Activated CD4-positive, alpha-beta T cell treated with anti-CD3 and anti-CD28 coated beads for 36 hours (primary cell): ENCODE data around the gene RBM47. TPM values are rescaled to one million over a fixed set of nuclear protein-coding genes. Genes with fewer than 3 reads are reported as not detected.
A peak's percentile ranks its signal among the peaks of the same experiment; 100 is the strongest.
"Not testable (repeated sequence)": the region's sequence is repeated elsewhere in the genome, so short reads cannot be mapped to it uniquely, and the experiment has no call there.

Experiments
- ATAC-seq: fragments of 200-7000 bp; cut with Tn5 transposase; one replicate; pipeline ENCODE4 v1.10.0; 2021; ENCODE audit warnings: mild to moderate bottlenecking, moderate library complexity
- CTCF ChIA-PET: fragments of 350-600 bp; sonication (Branson Sonifier 250); formaldehyde crosslinking; loops from one replicate; lab custom pipeline; 2021; ENCODE audit warnings: antibody characterized with exemption; lab: Charles Lee
- POLR2A ChIA-PET: fragments of 350-600 bp; sonication (Branson Sonifier 250); formaldehyde crosslinking; loops from one replicate; lab custom pipeline; 2021; ENCODE audit warnings: antibody characterized with exemption, inconsistent platforms; lab: Charles Lee
- DNase-seq: peaks from one replicate; pipeline ENCODE4 v3.0.0-alpha.2; 2020
- H3K27ac Mint-ChIP-seq: one replicate; pipeline ENCODE4 v1.8.0; 2021; ENCODE audit warnings: mixed read lengths
- H3K27me3 Mint-ChIP-seq: one replicate; pipeline ENCODE4 v1.8.0; 2021; ENCODE audit warnings: mixed read lengths
- H3K36me3 Mint-ChIP-seq: one replicate; pipeline ENCODE4 v1.8.0; 2021; ENCODE audit warnings: low read depth, mixed read lengths
- H3K4me1 Mint-ChIP-seq: one replicate; pipeline ENCODE4 v1.8.0; 2021; ENCODE audit warnings: mixed read lengths
- H3K4me3 Mint-ChIP-seq: one replicate; pipeline ENCODE4 v1.8.0; 2021; ENCODE audit warnings: mild to moderate bottlenecking, moderate library complexity, mixed read lengths
- H3K9me3 Mint-ChIP-seq: one replicate; pipeline ENCODE4 v1.8.0; 2021; ENCODE audit warnings: low read depth, mixed read lengths
- intact Hi-C, 2 experiments: fragments of 100-400 bp; cut with DNase I in 1 of 2; cut with micrococcal nuclease in 1 of 2; formaldehyde crosslinking; loops; one replicate each; pipeline versions ENCODE4 v1.14.2 to v1.15.1; 2022 to 2024; cut with DNase I, micrococcal nuclease
- total RNA-seq, 2 experiments: library from RNA; stranded (reverse); gene quantifications; one replicate each; pipeline ENCODE4 v1.2.3, GENCODE V29; 2021

The RBM47 gene
- total RNA-seq, 2 experiments from 2014 or later, result 3.2 to 4.4 TPM

GRCh38 chr4:40559585-40560465 lies 69.8 kb downstream of the RBM47 start:
- Mint-ChIP-seq H3K27me3 (no peaks in the 10 kb centered on the region), H3K4me3 (no peak overlapping the region), H3K27ac (no peak overlapping the region), H3K9me3 (no peaks in the 10 kb centered on the region), H3K4me1 (peaks cover 7% of the 10 kb centered on the region), H3K36me3 (no peaks in the 10 kb centered on the region)
- POLR2A ChIA-PET, result no interaction called here
- ATAC-seq (peak; percentile 36), DNase-seq (no peak)
- CTCF ChIA-PET, result no interaction called here
- intact Hi-C loops, result loop anchor here in 1 of 2 experiments (10.0 kb wide), 1 partner anchor 95 kb away; no protein-coding TSS in a partner anchor

DNA sequence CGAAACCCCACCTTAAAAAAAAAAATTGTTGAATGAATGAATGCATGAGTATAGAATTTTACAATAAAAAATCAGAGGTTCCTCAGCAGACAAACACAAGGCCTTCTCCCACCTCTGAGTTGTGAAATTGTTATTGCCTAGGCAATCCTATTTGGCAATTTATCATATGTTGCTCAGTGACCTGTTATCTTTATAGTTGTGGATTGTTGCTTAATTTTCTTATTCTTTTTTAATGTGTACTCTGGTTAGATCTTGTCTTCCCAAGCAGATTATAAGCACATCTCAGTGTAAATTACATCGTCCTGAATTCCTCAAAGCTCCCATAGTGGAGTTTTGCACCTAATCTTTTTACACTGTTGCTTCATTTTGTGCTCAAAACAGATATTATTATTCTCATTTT lies 71.9 kb downstream of the RBM47 start:
- Mint-ChIP-seq H3K4me3 (no peak overlapping the region), H3K27ac (no peak overlapping the region), H3K4me1 (peaks cover 11% of the 10 kb centered on the region), H3K27me3 (no peaks in the 10 kb centered on the region), H3K9me3 (no peaks in the 10 kb centered on the region), H3K36me3 (no peaks in the 10 kb centered on the region)
- ChIA-PET POLR2A (no interaction called here), CTCF (no interaction called here)
- intact Hi-C loops, result loop anchor here in 1 of 2 experiments (10.0 kb wide), 1 partner anchor 93 kb away; no protein-coding TSS in a partner anchor
- no peak for ATAC-seq
- DNase-seq, result no peak

- peaks cover 32% of the 10 kb centered on the region for H3K4me1 Mint-ChIP-seq
- ChIA-PET CTCF (no interaction called here), POLR2A (no interaction called here)
- no peaks in the 10 kb centered on the region for H3K9me3 Mint-ChIP-seq
- no peaks in the 10 kb centered on the region for H3K27me3 Mint-ChIP-seq
- DNase-seq, result no peak
- intact Hi-C loops, result loop anchor here in 1 of 2 experiments (10.0 kb wide), 1 partner anchor 91 kb away; no protein-coding TSS in a partner anchor
- ATAC-seq, result no peak
- no peaks in the 10 kb centered on the region for H3K36me3 Mint-ChIP-seq
- no peak overlapping the region for H3K4me3 Mint-ChIP-seq
- H3K27ac Mint-ChIP-seq, result no peak overlapping the region
Measured at GRCh38 chr4:40555176-40555900, 74.3 kb downstream of the RBM47 start.

DNA sequence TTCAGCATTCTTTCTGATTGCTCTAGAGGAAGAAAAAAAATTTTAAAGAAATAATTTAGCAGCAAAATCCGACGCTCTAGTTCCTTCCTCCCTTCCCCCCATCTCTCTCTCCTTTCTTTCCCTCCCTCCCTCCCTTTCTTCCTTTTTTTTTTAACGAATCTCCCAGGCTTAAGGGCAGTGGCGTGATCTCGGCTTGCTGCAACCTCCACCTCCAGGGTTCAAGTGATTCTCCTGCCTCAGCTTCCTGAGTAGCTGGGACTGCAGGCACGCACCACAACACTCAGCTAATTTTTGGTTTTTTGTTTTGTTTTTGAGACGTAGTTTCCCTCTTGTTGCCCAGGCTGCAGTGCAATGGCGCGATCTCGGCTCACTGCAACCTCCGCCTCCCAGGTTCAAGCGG lies 75.0 kb downstream of the RBM47 start:
- H3K4me3 Mint-ChIP-seq, ATAC-seq, H3K36me3 Mint-ChIP-seq, DNase-seq, H3K9me3 Mint-ChIP-seq, H3K27ac Mint-ChIP-seq, H3K27me3 Mint-ChIP-seq, POLR2A ChIA-PET: not testable (repeated sequence)
- CTCF ChIA-PET, result interaction anchor here (0.6 kb wide), 1 partner anchor 319 kb away, joined by 4 read pairs; no protein-coding TSS in a partner anchor
- intact Hi-C loops, result loop anchor here in 1 of 2 experiments (5.0 to 10.0 kb wide), 2 partner anchors 90 to 168 kb away; no protein-coding TSS in a partner anchor
- peaks cover 26% of the 10 kb centered on the region for H3K4me1 Mint-ChIP-seq

- H3K27ac Mint-ChIP-seq, result no peak overlapping the region
Measured at GRCh38 chr4:40553995-40554394, 75.7 kb downstream of the RBM47 start.

GRCh38 chr4:40552536-40552935 lies 77.1 kb downstream of the RBM47 start:
- intact Hi-C loops, result loop anchor here in 1 of 2 experiments (5.0 to 10.0 kb wide), 2 partner anchors 88 to 170 kb away; no protein-coding TSS in a partner anchor
- Mint-ChIP-seq H3K27ac (no peak overlapping the region), H3K4me3 (no peak overlapping the region), H3K27me3 (no peaks in the 10 kb centered on the region), H3K4me1 (peaks cover 25% of the 10 kb centered on the region), H3K36me3 (no peaks in the 10 kb centered on the region), H3K9me3 (no peaks in the 10 kb centered on the region)
- POLR2A ChIA-PET, result no interaction called here
- DNase-seq (no peak), ATAC-seq (no peak)
- CTCF ChIA-PET, result interaction anchor here (1.5 kb wide), 1 partner anchor 169 kb away, joined by 4 read pairs; no protein-coding TSS in a partner anchor

More at GRCh38 chr4:40553995-40554394, 75.7 kb downstream of the RBM47 start:
- no peaks in the 10 kb centered on the region for H3K9me3 Mint-ChIP-seq
- ChIA-PET POLR2A (no interaction called here), CTCF (interaction anchor here (0.6 kb wide), 2 partner anchors 319 to 363 kb away, joined by 3 to 4 read pairs; no protein-coding TSS in a partner anchor)
- H3K4me3 Mint-ChIP-seq, result no peak overlapping the region
- ATAC-seq, result no peak
- intact Hi-C loops, result loop anchor here in 1 of 2 experiments (5.0 to 10.0 kb wide), 2 partner anchors 89 to 168 kb away; no protein-coding TSS in a partner anchor
- no peaks in the 10 kb centered on the region for H3K36me3 Mint-ChIP-seq
- DNase-seq, result no peak
- no peaks in the 10 kb centered on the region for H3K27me3 Mint-ChIP-seq
- H3K4me1 Mint-ChIP-seq, result peaks cover 25% of the 10 kb centered on the region

GRCh38 chr4:40551568-40552136 lies 78.0 kb downstream of the RBM47 start:
- CTCF ChIA-PET, result interaction anchor here (0.7 to 1.5 kb wide), 2 partner anchors 12 to 170 kb away, joined by 3 to 4 read pairs; no protein-coding TSS in a partner anchor
- ATAC-seq (peak; percentile 76), DNase-seq (peak; percentile 66)
- intact Hi-C loops, result loop anchor here (1.0 to 10.0 kb wide), 4 partner anchors 87 to 171 kb away; no protein-coding TSS in a partner anchor
- POLR2A ChIA-PET, H3K27me3 Mint-ChIP-seq, H3K36me3 Mint-ChIP-seq, H3K9me3 Mint-ChIP-seq: not testable (repeated sequence)
- Mint-ChIP-seq H3K27ac (peak overlapping the region; percentile 52), H3K4me3 (peak overlapping the region; percentile 55), H3K4me1 (peaks cover 27% of the 10 kb centered on the region)

DNA sequence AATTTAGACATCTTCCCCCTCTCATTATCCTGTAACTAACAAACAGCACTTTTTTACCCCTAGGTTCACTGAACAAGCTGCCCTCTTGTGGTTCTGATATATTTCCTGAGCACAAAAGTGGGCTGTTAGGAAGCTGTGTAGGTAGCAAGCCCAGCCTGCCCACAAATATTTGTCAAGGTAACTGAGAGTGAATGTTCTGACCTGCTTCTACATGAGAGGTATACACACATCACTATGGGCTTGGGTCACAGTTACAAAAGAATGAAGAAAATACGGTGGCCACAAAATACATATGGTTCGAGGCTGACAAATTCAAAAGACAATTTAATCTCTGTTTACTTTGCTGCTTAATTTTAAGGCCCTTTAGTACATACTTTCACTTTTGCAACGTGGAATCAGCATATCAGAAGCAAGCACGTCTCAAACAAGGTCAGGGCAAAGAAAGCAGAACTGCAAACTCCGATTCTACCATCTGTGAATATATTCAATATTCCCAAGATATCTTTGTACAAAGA lies 78.7 kb downstream of the RBM47 start:
- DNase-seq (peak; percentile 20), ATAC-seq (peak; percentile 48)
- Mint-ChIP-seq H3K27ac (peak overlapping the region; percentile 52), H3K4me1 (peaks cover 27% of the 10 kb centered on the region), H3K9me3 (no peaks in the 10 kb centered on the region), H3K36me3 (no peaks in the 10 kb centered on the region), H3K4me3 (peak overlapping the region; percentile 55), H3K27me3 (no peaks in the 10 kb centered on the region)
- POLR2A ChIA-PET, result interaction anchor here (0.6 kb wide), 2 partner anchors 12 to 893 kb away, joined by 3 to 4 read pairs; no protein-coding TSS in a partner anchor
- CTCF ChIA-PET, result interaction anchor here (0.6 to 0.7 kb wide), 2 partner anchors 725 to 1627 kb away, joined by 4 read pairs; no protein-coding TSS in a partner anchor
- intact Hi-C loops, result loop anchor here (1.0 to 10.0 kb wide), 4 partner anchors 86 to 171 kb away; no protein-coding TSS in a partner anchor

DNA sequence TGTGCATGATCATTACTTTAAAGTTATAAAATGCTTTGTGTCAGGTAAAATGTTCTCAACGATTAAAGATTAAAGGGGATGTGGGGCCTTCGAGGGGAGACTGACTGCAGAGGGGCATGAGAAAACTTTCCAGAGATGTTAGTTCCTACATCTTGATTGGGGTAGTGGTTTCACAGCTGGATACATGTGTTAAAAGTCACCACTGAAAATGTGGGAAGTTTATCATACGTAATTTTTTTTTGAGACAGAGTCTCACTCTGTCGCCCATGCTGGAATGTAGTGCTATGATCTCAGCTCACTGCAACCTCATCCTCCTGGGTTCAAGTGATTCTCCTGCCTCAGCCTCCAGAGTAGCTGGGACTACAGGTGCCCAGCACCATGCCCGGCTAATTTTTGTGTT lies 79.5 kb downstream of the RBM47 start:
- CTCF ChIA-PET, result no interaction called here
- Mint-ChIP-seq H3K4me1 (peaks cover 27% of the 10 kb centered on the region), H3K27ac (no peak overlapping the region), H3K27me3 (no peaks in the 10 kb centered on the region), H3K9me3 (no peaks in the 10 kb centered on the region), H3K4me3 (no peak overlapping the region), H3K36me3 (no peaks in the 10 kb centered on the region)
- ATAC-seq, result no peak
- intact Hi-C loops, result loop anchor here in 1 of 2 experiments (5.0 to 10.0 kb wide), 2 partner anchors 85 to 172 kb away; no protein-coding TSS in a partner anchor
- DNase-seq, result no peak
- POLR2A ChIA-PET, result interaction anchor here (0.6 kb wide), 1 partner anchor 892 kb away, joined by 3 read pairs; no protein-coding TSS in a partner anchor

DNA sequence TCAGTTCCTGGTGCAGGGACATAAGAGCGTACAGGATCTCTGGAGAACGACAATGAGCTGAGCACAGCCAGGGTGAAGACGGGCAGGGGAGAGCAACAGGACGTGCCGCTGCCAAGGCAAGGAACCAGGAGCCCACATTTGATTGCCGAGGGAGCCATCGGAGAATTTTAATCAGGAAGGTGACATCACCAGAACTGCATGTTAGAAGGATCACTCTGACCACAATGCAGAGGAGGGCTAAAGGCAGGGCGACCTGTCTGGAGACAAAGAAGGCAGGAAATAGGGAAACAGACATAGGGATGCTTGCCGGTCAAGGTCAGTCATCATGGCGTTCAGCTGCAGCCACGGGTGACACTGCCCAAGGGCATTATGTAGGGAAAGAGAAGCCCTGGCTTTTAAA lies 81.4 kb downstream of the RBM47 start:
- DNase-seq (no peak), ATAC-seq (no peak)
- H3K4me3 Mint-ChIP-seq, result no peak overlapping the region
- peaks cover 24% of the 10 kb centered on the region for H3K4me1 Mint-ChIP-seq
- ChIA-PET POLR2A (no interaction called here), CTCF (no interaction called here)
- H3K27me3 Mint-ChIP-seq, result no peaks in the 10 kb centered on the region
- no peak overlapping the region for H3K27ac Mint-ChIP-seq
- intact Hi-C loops, result no loop called here
- H3K9me3 Mint-ChIP-seq, result no peaks in the 10 kb centered on the region
- no peaks in the 10 kb centered on the region for H3K36me3 Mint-ChIP-seq
